Jurkat, Clone E6-1 (cell line): ENCODE results near the gene FAR2.
"Not testable (repeated sequence)": the region's sequence is repeated elsewhere in the genome, so short reads cannot be mapped to it uniquely, and the experiment has no call there.

ENCODE experiments used
- DNase-seq: peaks from one replicate; pipeline ENCODE4 v3.0.0-alpha.2; 2011; ENCODE audit warnings: low read depth, low spot score
- H3K4me3 ChIP-seq: 2 replicates; pipeline ENCODE4 v1.5.1; 2011; ENCODE audit warnings: mild to moderate bottlenecking, low read length, control low read depth, moderate library complexity

The FAR2 gene

DNA sequence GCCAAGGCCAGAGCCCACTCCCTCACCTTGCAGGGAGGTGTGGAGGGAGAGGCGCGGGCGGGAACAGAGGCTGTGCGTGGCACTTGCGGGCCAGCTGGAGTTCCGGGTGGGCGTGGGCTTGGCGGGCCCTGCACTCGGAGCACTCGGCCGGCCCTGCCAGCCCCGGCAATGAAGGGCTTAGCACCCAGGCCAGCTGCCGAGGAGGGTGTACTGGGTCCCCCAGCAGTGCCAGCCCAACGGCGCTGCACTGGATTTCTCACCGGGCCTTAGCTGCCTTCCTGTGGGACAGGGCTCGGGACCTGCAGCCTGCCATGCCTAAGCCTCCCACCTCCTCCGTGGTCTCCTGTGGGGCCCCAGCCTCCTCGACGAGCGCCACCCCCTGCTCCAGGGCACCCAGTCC, 107.5 kb downstream of the FAR2 start:
- no peak for DNase-seq
- H3K4me3 ChIP-seq = no peak overlapping the region

- not testable (repeated sequence) for DNase-seq, H3K4me3 ChIP-seq
Observed at GRCh38 chr12:29257687-29258086, 108.6 kb downstream of the FAR2 start.

GRCh38 chr12:29264424-29264823, 115.3 kb downstream of the FAR2 start:
- DNase-seq = no peak
- no peak overlapping the region for H3K4me3 ChIP-seq

- no peak for DNase-seq
- H3K4me3 ChIP-seq = no peak overlapping the region
Observed at GRCh38 chr12:29269706-29270408, 120.8 kb downstream of the FAR2 start.

DNA sequence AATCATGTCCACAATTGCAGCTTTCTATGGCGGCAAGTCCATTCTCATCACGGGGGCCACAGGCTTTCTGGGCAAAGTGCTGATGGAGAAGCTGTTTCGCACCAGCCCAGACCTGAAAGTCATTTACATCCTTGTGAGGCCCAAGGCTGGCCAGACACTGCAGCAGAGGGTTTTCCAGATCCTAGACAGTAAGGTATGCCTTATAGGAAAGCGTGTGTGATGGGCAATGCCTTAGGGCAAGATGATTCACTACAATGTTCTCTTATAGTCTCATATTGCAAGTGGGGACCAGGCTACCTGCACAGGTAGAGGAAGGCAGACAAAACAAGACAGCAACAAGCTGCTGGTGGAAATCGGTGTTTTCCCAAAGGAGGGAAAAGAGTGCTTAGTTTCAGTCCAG, 121.4 kb downstream of the FAR2 start:
- DNase-seq = no peak
- no peak overlapping the region for H3K4me3 ChIP-seq

DNA sequence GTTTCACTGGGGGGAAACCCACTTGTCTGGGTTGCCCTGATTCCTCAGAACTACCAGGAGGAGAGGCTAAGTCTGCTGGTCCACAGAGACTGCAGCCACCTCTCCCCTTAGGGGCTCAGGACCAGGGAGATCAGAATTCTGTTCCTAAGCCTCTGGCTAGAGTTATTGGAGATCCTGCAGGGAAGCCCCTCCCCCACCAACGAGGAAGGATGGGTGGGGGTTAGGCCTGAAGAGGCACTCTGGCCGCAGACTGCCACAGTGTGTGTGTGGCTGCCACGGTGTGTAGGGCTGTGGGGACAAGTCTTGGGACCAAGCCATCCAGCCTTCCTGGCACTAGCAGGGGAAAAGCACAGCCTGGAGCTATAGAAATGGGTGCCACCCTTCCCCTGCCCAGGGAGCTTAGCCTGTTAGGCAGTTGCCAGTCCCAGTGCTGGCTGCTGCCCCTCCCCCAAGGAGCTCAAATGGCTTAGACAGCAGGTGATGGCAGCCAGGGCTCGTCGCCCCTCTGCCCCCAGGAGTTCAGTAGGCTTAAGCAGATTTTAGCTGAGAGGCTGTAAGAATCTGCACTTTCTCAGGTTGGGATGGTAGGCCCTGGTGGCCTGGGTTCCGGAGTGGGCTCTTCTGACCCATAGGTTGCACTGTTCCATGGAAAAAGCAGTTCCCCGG, 124.2 kb downstream of the FAR2 start:
- DNase-seq = no peak
- H3K4me3 ChIP-seq = no peak overlapping the region

- no peak for DNase-seq
- H3K4me3 ChIP-seq = no peak overlapping the region
Observed at GRCh38 chr12:29275834-29276233, 126.8 kb downstream of the FAR2 start.

DNA sequence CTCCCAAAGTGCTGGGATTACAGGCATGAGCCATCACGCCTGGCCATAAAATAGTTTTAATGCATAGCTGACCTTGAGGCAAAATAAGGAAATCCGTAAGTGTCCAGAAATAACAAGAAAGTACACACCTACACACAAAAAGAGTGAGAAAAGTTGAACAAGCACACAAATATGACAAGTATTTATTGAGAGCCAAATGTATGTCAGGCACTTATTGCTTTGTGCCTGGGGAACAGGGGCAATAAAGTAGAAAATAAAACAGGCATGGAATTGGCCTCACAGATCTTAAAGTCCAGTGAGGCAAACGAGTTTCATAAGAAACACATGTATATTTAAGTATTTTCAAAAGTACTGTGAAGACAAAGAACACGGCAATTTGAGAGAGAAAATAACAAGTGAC, 128.2 kb downstream of the FAR2 start:
- DNase-seq = no peak
- H3K4me3 ChIP-seq = no peak overlapping the region

DNA sequence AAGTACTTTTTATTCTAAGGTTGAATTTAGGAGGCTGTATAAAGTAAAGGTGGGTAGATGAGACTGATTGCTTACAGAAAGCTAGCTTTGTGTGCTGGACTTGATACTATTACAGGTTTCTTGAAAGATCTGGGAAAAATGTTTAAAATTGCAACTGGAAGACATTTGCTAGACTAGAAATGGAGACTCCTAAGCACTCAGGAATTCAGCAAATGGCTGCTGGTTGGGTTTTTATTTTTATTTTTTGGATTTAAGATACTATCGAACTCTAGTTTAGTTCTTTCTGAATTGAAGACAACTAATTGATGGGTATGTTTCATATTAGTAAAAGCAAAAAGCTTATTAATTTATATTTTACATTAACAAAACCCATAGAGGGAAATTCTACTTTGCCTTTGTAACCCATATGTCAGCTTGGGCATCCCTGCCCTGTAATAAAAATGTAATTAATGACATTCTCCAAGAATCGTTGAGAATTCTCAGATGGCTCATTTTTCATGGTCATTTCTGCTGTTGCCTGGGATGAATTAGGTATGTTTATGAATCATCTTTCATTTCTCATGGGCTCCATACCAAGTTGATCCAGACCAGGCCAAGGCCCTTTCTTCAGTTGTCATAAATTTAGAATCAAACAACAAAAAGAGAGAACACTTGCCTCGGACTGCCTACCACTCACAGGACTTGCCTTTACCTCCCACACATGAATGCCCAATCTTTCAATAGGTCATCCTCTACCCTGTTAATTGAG, 129.8 kb downstream of the FAR2 start:
- no peak for DNase-seq
- H3K4me3 ChIP-seq = no peak overlapping the region

DNA sequence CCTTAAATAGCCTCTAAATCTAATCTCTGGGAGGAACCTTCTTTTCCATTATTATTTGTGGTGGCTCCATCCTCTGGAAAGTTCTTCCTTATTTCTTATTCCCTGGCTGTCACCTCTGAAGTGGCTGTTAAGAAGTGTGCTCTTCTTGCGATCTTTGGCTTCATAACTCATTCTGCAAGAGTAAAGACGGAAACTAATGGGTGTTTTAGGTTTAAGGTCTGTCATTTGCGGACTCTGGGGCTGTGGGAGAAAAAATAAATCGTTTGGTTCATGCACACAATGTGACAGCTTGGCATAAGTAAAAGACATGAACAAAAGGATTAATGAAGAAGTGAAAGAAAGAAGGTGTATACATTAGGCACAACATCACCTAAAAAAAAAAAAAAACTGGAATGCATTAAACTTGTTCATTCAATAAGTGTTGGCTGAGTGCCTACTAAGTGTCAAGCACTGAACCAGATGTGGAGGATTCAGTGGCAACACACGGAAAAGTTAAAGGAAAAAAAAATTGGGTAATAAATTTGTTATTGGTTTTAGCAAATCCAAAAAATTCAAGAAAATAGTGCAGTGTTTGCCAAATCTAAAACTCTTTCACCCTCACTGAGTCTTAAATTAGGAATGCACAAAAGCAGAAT, 132.4 kb downstream of the FAR2 start:
- H3K4me3 ChIP-seq = no peak overlapping the region
- DNase-seq = no peak

DNA sequence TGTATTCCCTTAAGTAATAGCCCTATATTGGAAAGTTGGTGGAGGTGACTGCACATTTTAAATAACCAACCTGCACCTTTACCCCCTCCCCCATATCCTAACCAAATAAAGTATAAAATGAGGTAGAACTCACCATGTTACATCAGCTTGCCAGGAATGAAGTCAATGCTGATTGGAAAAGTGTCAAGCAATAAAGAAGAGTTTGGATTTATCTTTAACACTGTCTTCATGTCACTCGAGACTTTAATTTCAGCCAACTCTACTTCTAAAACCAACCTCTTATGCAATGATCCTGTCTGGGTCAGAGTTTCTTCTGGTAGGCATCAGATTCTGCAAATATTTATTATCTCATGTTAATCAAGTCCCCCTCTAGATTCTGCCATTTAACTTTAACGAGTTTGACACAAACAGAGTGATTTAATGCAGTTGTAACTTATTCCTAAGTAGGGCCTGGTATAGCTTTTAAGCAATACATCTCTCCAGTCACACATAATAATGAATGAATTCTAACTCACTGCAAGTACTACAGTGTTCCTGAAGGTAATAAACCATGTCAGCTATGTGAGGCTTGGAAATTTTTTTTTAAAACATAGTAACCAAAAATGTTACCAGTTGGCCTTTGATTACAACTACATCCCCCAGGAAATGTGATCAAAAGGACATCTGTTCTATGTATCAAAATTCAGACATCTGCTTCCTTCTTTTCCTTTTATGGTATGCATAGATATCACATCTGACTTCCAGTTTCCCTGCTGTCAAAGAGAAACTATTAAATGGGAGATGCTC, 133.1 kb downstream of the FAR2 start:
- H3K4me3 ChIP-seq = no peak overlapping the region
- peak; percentile 59 for DNase-seq

- no peak overlapping the region for H3K4me3 ChIP-seq
Observed at GRCh38 chr12:29283969-29284700, 135.1 kb downstream of the FAR2 start.

DNA sequence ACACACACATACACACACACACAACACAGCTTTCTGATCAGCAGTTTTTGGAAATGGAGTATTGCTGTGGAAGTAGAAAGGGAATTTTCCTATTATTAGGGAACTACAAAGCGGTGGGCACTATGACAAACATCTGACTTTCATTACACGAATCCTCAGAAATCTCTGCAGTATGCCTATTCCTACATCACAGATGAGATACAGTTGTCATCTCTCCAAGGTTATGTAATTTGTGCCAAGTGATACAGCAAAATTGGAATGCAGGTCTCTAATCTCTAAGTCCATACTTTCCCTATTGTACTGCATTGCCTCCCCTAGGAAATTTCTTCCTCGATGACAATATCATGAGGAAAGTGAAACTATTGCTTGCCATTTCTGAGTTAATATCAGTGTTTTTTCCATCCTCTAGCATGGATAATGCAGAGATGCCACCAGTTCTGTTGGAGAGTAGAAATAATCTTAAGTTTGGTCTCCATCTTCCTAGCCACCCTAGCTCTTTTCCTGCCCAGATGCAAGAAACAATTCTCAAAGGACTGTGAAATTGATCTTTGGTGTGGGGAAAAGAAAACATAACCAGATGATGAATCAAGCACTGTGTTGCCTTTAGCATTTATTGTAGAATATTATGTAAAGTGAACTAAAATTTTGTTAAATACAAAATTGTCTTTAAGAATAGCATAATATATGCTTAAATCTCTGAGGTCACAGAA, 137.2 kb downstream of the FAR2 start:
- H3K4me3 ChIP-seq = no peak overlapping the region
- DNase-seq = no peak

More at GRCh38 chr12:29283969-29284700, 135.1 kb downstream of the FAR2 start:
- no peak for DNase-seq

- DNase-seq = no peak
- no peak overlapping the region for H3K4me3 ChIP-seq
Observed at GRCh38 chr12:29287622-29288021, 138.5 kb downstream of the FAR2 start.

DNA sequence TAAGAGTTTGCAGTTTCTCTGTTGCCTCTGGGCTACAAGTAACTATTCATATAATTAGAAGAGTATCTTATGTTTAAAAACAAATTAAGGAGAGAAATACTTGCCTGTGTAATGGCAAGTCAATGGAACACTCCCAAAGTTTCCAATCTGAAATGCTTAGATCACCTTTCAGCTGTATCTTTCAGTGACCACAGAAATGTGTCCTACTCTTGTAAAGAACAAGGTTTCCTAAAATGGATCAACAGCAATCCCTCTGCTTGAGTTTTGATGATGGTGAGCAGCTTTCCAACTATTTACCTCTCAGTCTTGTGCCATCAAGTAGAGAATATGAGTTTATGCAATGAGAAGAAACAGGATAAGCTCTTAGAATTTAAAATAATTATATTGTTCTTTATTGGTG, 139.0 kb downstream of the FAR2 start:
- DNase-seq = no peak
- no peak overlapping the region for H3K4me3 ChIP-seq

DNA sequence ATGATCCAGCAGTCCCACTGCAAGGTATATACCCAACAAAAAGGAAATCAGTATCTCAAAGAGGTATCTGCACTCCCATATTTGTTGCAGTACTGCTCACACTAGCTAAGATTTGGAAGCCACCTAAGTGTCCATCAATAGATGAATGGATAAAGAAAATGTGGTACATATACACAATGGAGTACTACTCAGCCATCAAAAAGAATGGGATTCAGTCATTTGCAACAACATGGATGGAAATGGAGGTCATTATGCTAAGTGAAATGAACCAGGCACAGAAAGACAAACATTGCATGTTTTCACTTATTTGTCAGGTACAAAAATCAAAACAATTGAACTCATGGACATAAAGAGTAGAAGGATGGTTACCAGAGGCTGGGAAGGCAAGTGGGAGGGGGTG, 141.4 kb downstream of the FAR2 start:
- not testable (repeated sequence) for DNase-seq, H3K4me3 ChIP-seq

DNA sequence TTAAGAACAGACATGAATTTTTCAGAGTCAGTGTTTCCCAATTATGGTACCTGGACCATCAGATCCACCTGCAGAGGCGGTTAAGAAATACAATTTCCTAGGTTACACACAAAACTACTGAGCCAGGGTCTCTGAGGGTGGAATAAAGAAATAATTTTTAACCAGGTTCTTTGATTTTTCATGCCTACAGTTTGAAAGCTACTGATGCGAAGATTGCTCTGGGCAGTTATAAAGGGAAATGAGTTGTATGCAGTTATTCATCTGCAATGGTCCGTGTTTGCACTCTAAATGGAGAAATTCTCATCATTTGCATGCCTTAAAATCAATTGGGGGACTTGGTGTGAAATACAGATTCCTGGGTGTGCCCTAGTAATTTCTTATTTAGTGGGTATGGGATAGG, 142.1 kb downstream of the FAR2 start:
- H3K4me3 ChIP-seq = no peak overlapping the region
- DNase-seq = no peak

GRCh38 chr12:29299633-29300032, 150.6 kb downstream of the FAR2 start:
- no peak overlapping the region for H3K4me3 ChIP-seq
- DNase-seq = no peak
